IMR-90 (cell line): ENCODE results near the gene RNF17. TPM values are rescaled to one million over a fixed set of nuclear protein-coding genes. Genes with fewer than 3 reads are reported as not detected.

ENCODE experiments used
- ATAC-seq: fragments of 200-7000 bp; cut with Tn5 transposase; 2 replicates; pipeline ENCODE4 v1.9.1; 2020; ENCODE audit warnings: low read depth, mild to moderate bottlenecking, moderate library complexity
- BruUV-seq: library from RNA; stranded (reverse); fragments of 400-500 nt; replicated peaks from 2 replicates; lab custom pipeline; 2021; lab: Mats Ljungman, UMichigan
- CTCF ChIA-PET: fragments of 300-600 bp; formaldehyde crosslinking; extraction: SDS; loops from one replicate; lab custom pipeline; 2021; ENCODE audit warnings: antibody characterized with exemption; lab: Yijun Ruan, JAX
- POLR2A ChIA-PET: fragments of 300-600 bp; sonication (Branson Sonifier 250); formaldehyde crosslinking; loops from one replicate; lab custom pipeline; 2022; ENCODE audit warnings: antibody characterized with exemption; ENCODE audit not compliant: unreplicated experiment; lab: Charles Lee
- DNase-seq: peaks from one replicate; pipeline ENCODE4 v3.0.0; 2013
- H2AFZ ChIP-seq: replicated peaks from 2 replicates; pipeline ENCODE3; 2013; ENCODE audit warnings: low read length, mild to moderate bottlenecking; ENCODE audit not compliant: poor library complexity
- H2AK5ac ChIP-seq: 2 replicates; pipeline ENCODE4 v1.6.1; 2013; ENCODE audit warnings: low read depth, low read length, inconsistent platforms
- H2AK9ac ChIP-seq: replicated peaks from 2 replicates; pipeline ENCODE3; 2013; ENCODE audit warnings: mild to moderate bottlenecking, low read depth, low read length, moderate library complexity; ENCODE audit not compliant: poor library complexity
- H2BK120ac ChIP-seq: 2 replicates; pipeline ENCODE4 v1.6.1; 2013; ENCODE audit warnings: low read depth, low read length, inconsistent platforms
- H2BK15ac ChIP-seq: 3 replicates; pipeline ENCODE4 v1.6.1; 2013; ENCODE audit warnings: low read depth, low read length, inconsistent platforms
- H2BK20ac ChIP-seq: 2 replicates; pipeline ENCODE4 v1.6.1; 2013; ENCODE audit warnings: low read depth, mild to moderate bottlenecking, inconsistent platforms, low read length, moderate library complexity
- H2BK5ac ChIP-seq: 2 replicates; pipeline ENCODE4 v1.6.1; 2013; ENCODE audit warnings: mild to moderate bottlenecking, low read depth, low read length, inconsistent platforms; ENCODE audit not compliant: poor library complexity, severe bottlenecking
- H3K14ac ChIP-seq: replicated peaks from 2 replicates; pipeline ENCODE4 v1.6.1; 2013; ENCODE audit warnings: low read depth, low read length, inconsistent platforms
- H3K18ac ChIP-seq: 2 replicates; pipeline ENCODE4 v1.6.1; 2013; ENCODE audit warnings: low read depth, low read length, control low read depth
- H3K23ac ChIP-seq: 2 replicates; pipeline ENCODE4 v1.6.1; 2013; ENCODE audit warnings: low read depth, low read length, inconsistent platforms
- H3K27ac ChIP-seq: 2 replicates; pipeline ENCODE4 v1.5.1; 2013; ENCODE audit warnings: mild to moderate bottlenecking, control low read depth, low read length; ENCODE audit not compliant: insufficient read depth
- H3K27me3 ChIP-seq: 2 replicates; pipeline ENCODE4 v1.6.1; 2013; ENCODE audit warnings: low read length; ENCODE audit not compliant: control insufficient read depth, insufficient read depth
- H3K36me3 ChIP-seq: 2 replicates; pipeline ENCODE4 v1.6.1; 2013; ENCODE audit warnings: low read length, mixed read lengths; ENCODE audit not compliant: control insufficient read depth, insufficient read depth
- H3K4ac ChIP-seq: 2 replicates; pipeline ENCODE4 v1.6.1; 2013; ENCODE audit warnings: low read depth, low read length, inconsistent platforms
- H3K4me1 ChIP-seq: 2 replicates; pipeline ENCODE4 v1.6.1; 2013; ENCODE audit warnings: low read length, mixed read lengths; ENCODE audit not compliant: control insufficient read depth, insufficient read depth
- H3K4me2 ChIP-seq: 2 replicates; pipeline ENCODE4 v1.6.1; 2013; ENCODE audit warnings: low read depth, mild to moderate bottlenecking, control low read depth, low read length, moderate library complexity
- H3K4me3 ChIP-seq: 2 replicates; pipeline ENCODE4 v1.5.1; 2013; ENCODE audit warnings: low read depth, mild to moderate bottlenecking, control low read depth, low read length, moderate library complexity; ENCODE audit not compliant: insufficient read depth
- H3K56ac ChIP-seq: 2 replicates; pipeline ENCODE4 v1.6.1; 2013; ENCODE audit warnings: low read length, inconsistent platforms; ENCODE audit not compliant: insufficient read depth; ENCODE audit errors: extremely low read depth
- H3K79me1 ChIP-seq, 2 experiments: 2 replicates each; pipeline ENCODE4 v1.6.1; 2013; ENCODE audit warnings: low read length in 2 of 2, inconsistent platforms in 1 of 2, low read depth in 1 of 2
- H3K9ac ChIP-seq: 2 replicates; pipeline ENCODE4 v1.6.1; 2013; ENCODE audit warnings: low read depth, low read length, control low read depth
- H3K9me1 ChIP-seq: 2 replicates; pipeline ENCODE4 v1.6.1; 2013; ENCODE audit warnings: low read length, inconsistent platforms; ENCODE audit not compliant: insufficient read depth
- H3K9me3 ChIP-seq: 2 replicates; pipeline ENCODE4 v1.6.1; 2013; ENCODE audit warnings: low read length; ENCODE audit not compliant: control insufficient read depth, insufficient read depth
- H4K20me1 ChIP-seq: 2 replicates; pipeline ENCODE4 v1.6.1; 2013; ENCODE audit warnings: low read length, inconsistent platforms; ENCODE audit not compliant: insufficient read depth
- H4K5ac ChIP-seq: 2 replicates; pipeline ENCODE4 v1.6.1; 2013; ENCODE audit warnings: mild to moderate bottlenecking, low read depth, low read length, control low read depth
- H4K8ac ChIP-seq, 2 experiments: 2 replicates each; pipeline ENCODE4 v1.6.1; 2013; ENCODE audit warnings: low read depth in 2 of 2, low read length in 2 of 2, control low read depth in 1 of 2, inconsistent platforms in 1 of 2
- H4K91ac ChIP-seq: 2 replicates; pipeline ENCODE4 v1.6.1; 2013; ENCODE audit warnings: low read depth, low read length, inconsistent platforms; ENCODE audit not compliant: insufficient read depth
- BHLHE40 ChIP-seq: fragments of 150-350 bp; IDR thresholded peaks from 2 replicates; pipeline ENCODE4 v1.6.1; 2016; ENCODE audit warnings: mild to moderate bottlenecking, low read depth, low read length
- CEBPB ChIP-seq: IDR thresholded peaks from 2 replicates; pipeline ENCODE4 v1.6.1; 2012; ENCODE audit warnings: low read depth, low read length, improper control_type of control experiment
- CHD1 ChIP-seq: IDR thresholded peaks from 2 replicates; pipeline ENCODE4 v1.6.1; 2012; ENCODE audit warnings: low read depth, low read length, improper control_type of control experiment
- MAFK ChIP-seq: IDR thresholded peaks from 2 replicates; pipeline ENCODE4 v1.6.1; 2012; ENCODE audit warnings: low read depth, low read length, improper control_type of control experiment
- MAZ ChIP-seq: IDR thresholded peaks from 2 replicates; pipeline ENCODE4 v1.6.1; 2012; ENCODE audit warnings: low read depth, mild to moderate bottlenecking, low read length, improper control_type of control experiment, moderate library complexity, borderline replicate concordance
- MXI1 ChIP-seq: IDR thresholded peaks from 2 replicates; pipeline ENCODE4 v1.6.1; 2012; ENCODE audit warnings: low read depth, mild to moderate bottlenecking, low read length, moderate library complexity, borderline replicate concordance
- POLR2A ChIP-seq: IDR thresholded peaks from 2 replicates; pipeline ENCODE4 v1.6.1; 2012; ENCODE audit warnings: mild to moderate bottlenecking, low read depth, low read length
- RAD21 ChIP-seq: IDR thresholded peaks from 2 replicates; pipeline ENCODE4 v1.6.1; 2012; ENCODE audit warnings: low read length, improper control_type of control experiment
- RFX5 ChIP-seq: IDR thresholded peaks from 2 replicates; pipeline ENCODE4 v1.8.0; 2012; ENCODE audit warnings: low read depth, mild to moderate bottlenecking, low read length, moderate library complexity
- dilution Hi-C: fragments of 300-500 bp; cut with HindIII; formaldehyde crosslinking; loops from one replicate; pipeline ENCODE4 v1.14.3; 2018; ENCODE audit warnings: low sequenced_read_pairs; ENCODE audit not compliant: unreplicated experiment
- in situ Hi-C: fragments of 300-500 bp; cut with MboI; formaldehyde crosslinking; loops from 3 replicates; pipeline ENCODE4 v1.14.3; 2019; ENCODE audit warnings: low sequenced_read_pairs, inconsistent platforms, mixed read lengths
- intact Hi-C: fragments of 100-400 bp; cut with micrococcal nuclease; formaldehyde crosslinking; loops from 2 replicates; pipeline ENCODE4 v1.10.0; 2022
- polyA plus RNA-seq, 3 experiments: library from polyadenylated mRNA; depleted of rRNA; stranded (reverse); fragments of >200 nt; gene quantifications; 2 replicates each; pipeline ENCODE4 v1.2.3, GENCODE V29; 2012; ENCODE audit warnings: low replicate concordance in 1 of 3
- total RNA-seq: library from RNA; depleted of rRNA; stranded (reverse); fragments of >200 nt; gene quantifications from 2 replicates; pipeline ENCODE4 v1.2.3, GENCODE V29; 2012
- TF ChIP-seq, protein P1 (sequence below): fragments of 150-350 bp; IDR thresholded peaks from 2 replicates; pipeline ENCODE4 v1.6.1; 2017; ENCODE audit warnings: mild to moderate bottlenecking, antibody characterized with exemption, low read length, low read depth

Gene RNF17
- total and polyA plus RNA-seq, 2 of the 4 experiments (the other 2 are of a cell fraction): 0.03 to 0.18 TPM

DNA sequence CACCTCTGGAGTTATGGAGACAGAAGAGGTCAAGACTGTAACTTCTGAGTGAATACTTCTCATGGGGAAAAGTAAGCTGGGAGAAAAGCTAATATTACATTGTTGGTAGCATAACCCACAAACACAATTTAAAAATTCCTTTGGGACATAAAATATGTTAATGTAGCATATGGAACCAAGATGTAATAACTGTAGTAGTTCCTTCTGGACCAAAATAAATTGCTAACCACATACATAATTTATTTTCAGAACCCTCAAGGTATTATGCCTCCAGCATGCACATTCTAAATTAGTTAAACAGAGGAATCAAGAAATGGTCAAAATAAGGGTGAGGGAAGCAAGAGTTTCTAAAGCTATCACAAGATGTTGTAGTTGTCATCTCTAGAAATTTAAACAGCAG is 4.8 kb upstream of the RNF17 start:
- no peaks in the 10 kb centered on the region for H3K9me1 ChIP-seq
- H2BK120ac ChIP-seq: no peak overlapping the region
- no peak overlapping the region for H4K5ac ChIP-seq
- H3K9ac ChIP-seq: no peak overlapping the region
- no peak overlapping the region for H2AK9ac ChIP-seq
- H4K20me1 ChIP-seq: no peaks in the 10 kb centered on the region
- H3K4ac ChIP-seq: no peak overlapping the region
- no peak overlapping the region for H3K27ac ChIP-seq
- in situ Hi-C loops (no loop called here), intact Hi-C loops (loop anchor here (10.0 kb wide), 1 partner anchor 176 kb away; no protein-coding TSS in a partner anchor), dilution Hi-C loops (no loop called here)
- H3K4me3 ChIP-seq: no peak overlapping the region
- DNase-seq (no peak), ATAC-seq (no peak)
- H3K27me3 ChIP-seq: peaks cover 2% of the 10 kb centered on the region
- no peak overlapping the region for H4K91ac ChIP-seq
- no peak overlapping the region for H3K14ac ChIP-seq
- H4K8ac ChIP-seq: no peak overlapping the region
- H3K9me3 ChIP-seq: no peaks in the 10 kb centered on the region
- no TSS peak for BruUV-seq
- no peak overlapping the region for H2AK5ac ChIP-seq
- H2BK15ac ChIP-seq: no peak overlapping the region
- POLR2A ChIA-PET: no interaction called here
- H2AFZ ChIP-seq: no peak overlapping the region
- no peak overlapping the region for H3K23ac ChIP-seq
- no peak overlapping the region for H2BK5ac ChIP-seq
- H3K4me2 ChIP-seq: no peak overlapping the region
- H3K36me3 ChIP-seq: no peaks in the 10 kb centered on the region
- H3K56ac ChIP-seq: no peak overlapping the region
- CTCF ChIA-PET: no interaction called here
- H3K4me1 ChIP-seq: no peaks in the 10 kb centered on the region
- TF ChIP-seq, protein P1, sequence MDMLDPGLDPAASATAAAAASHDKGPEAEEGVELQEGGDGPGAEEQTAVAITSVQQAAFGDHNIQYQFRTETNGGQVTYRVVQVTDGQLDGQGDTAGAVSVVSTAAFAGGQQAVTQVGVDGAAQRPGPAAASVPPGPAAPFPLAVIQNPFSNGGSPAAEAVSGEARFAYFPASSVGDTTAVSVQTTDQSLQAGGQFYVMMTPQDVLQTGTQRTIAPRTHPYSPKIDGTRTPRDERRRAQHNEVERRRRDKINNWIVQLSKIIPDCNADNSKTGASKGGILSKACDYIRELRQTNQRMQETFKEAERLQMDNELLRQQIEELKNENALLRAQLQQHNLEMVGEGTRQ: no peak
- TF ChIP-seq RFX5 (no peak), MAZ (no peak), BHLHE40 (no peak), MAFK (no peak), CEBPB (no peak), RAD21 (no peak), MXI1 (no peak), POLR2A (no peak), CHD1 (no peak)
- H3K18ac ChIP-seq: no peak overlapping the region
- H2BK20ac ChIP-seq: no peak overlapping the region
- H3K79me1 ChIP-seq: no peaks in the 10 kb centered on the region
